ENCODE results near the gene BUB1.
"Not testable (repeated sequence)": the region's sequence is repeated elsewhere in the genome, so short reads cannot be mapped to it uniquely, and the experiment has no call there.

Gene BUB1

GRCh38 chr2:110690083-110690965 lies 12.5 kb upstream of the BUB1 start:
- no peak for DNase-seq (ENCODE audit: low read depth)

DNA sequence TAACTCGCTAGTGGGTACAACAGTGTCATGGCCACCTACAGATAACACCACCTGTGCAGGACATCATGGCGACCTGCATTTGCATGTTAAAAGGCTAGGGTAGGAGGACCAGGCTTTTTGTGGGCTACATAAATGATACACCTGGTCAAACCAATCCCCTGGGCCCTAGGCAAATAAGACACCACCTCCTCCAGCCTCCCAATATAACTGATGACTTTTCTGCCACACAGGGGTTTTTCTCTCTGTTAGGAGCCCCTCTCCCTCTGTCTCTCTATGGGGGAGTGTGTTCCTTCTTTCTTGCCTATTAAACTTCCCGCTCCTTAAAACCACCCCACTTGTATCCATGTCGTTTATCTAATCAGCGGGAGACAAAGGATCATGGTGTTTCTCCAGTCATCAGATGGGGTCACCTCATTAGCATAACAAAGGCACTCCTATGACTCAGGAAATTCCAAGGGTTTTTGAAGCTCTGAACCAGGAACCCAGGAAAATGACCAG lies 10.8 kb upstream of the BUB1 start:
- no peak for DNase-seq (ENCODE audit: low read depth)

DNA sequence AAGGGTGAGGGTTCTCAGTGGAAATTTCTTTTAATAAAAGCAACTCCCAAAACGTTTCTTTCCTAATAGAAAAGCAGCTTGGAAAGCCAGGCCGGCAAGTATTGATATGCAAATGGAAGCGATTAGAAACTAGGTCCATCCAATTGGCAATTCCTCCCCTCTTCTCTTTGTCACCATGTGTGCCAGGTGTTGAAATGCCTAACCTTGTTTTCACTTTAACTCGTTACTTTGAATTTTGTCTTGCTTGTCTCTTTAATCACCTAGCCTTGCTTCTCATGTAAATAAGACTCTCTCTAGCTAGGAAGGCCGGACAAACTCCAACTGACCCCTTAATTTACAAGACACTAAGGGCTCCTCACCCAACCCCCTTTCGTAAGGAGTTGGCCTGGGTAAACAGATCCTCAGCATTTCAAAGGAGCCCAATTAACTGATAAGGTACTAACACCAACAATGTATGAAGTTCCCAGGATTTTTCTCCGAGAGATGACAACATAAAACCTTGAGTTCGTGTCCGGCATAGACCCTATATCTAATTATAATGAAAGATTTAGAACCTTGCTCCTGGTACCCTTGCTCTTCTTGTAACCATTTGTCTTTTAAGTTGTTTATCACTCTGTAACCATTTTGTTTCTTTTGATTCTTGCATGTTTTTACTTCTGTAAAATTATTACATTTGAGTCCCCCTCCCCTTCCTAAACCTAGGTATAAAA lies 10.1 kb upstream of the BUB1 start:
- not testable (repeated sequence) for DNase-seq (ENCODE audit: low read depth)

DNA sequence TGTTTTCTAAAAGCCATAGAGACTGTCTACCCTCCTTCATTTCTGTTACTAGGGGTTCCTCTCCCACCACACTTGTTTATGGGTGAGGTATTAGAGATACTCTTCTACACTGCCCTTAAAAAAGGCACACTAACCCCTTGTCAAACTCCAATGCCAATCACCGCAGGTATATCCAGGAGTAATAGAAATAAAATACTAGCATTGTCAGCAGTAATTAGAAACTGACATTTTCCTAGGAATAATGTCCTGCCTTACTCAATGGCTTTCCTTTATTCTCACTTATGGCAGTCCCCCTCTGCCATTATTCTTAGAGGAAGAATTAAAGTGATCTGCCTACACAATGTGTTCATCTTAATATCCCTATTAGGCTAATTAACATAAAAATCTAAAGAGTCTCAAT lies 5.0 kb upstream of the BUB1 start:
- no peak for DNase-seq (ENCODE audit: low read depth)

DNA sequence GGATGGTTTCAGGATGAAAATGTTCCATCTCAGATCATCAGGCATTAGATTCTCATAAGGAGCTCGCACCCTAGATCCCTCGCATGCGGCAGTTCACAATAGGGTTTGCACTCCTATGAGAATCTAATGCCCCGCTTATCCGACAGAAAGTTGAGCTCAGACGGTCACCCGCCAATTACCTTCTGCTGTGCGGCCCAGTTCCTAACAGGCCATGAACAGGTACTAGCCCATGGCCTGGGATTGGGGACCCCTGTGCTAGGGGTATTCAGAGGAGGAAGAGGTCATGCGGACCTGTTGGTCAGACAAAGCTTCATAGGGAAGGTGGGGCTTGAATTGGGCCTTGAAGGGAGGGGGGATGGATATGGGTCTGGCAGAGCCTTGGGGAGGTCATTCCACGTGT lies 4.4 kb upstream of the BUB1 start:
- no peak for DNase-seq (ENCODE audit: low read depth)

GRCh38 chr2:110680709-110681108 lies 2.8 kb upstream of the BUB1 start:
- DNase-seq (ENCODE audit: low read depth) = no peak

GRCh38 chr2:110679865-110680264 lies 2.0 kb upstream of the BUB1 start:
- DNase-seq (ENCODE audit: low read depth) = no peak

DNA sequence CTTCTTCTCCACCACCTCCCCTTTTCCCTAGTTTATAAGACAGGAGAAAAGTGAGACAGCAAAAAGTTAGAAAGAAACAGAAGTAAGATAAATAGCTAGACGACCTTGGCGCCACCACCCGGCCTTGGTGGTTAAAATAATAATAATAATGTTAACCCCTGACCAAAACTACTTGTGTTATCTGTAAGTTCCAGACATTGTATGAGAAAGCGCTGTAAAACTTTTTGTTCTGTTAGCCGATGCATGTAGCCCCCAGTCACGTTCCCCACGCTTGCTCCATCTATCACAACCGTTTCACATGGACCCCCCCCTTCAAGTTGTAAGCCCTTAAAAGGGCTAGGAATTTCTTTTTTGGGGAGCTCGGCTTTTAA lies 1.5 kb upstream of the BUB1 start:
- DNase-seq (ENCODE audit: low read depth) = no peak

GRCh38 chr2:110678457-110679336 lies 834 bp upstream of the BUB1 start:
- DNase-seq (ENCODE audit: low read depth) = no peak

DNA sequence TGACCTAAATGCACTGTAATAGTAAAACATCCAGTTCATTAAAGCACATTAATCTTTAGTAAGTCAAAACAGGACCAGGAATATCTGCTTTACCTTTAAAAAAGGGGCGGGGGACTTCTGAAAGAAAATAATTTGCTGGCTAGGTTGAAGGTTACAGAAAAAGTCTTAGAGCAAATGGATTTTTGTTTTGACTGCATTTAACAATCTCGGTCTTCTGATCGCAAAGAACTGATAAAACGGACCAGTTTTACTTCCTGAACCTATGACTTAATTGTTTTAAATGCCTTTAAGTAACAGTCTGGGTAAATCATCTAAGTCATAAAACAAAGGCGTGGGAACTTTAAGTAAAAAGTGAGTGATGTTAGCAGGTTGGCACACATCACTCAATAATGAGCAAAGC lies 783 bp downstream of the BUB1 start:
- DNase-seq (ENCODE audit: low read depth) = no peak

DNA sequence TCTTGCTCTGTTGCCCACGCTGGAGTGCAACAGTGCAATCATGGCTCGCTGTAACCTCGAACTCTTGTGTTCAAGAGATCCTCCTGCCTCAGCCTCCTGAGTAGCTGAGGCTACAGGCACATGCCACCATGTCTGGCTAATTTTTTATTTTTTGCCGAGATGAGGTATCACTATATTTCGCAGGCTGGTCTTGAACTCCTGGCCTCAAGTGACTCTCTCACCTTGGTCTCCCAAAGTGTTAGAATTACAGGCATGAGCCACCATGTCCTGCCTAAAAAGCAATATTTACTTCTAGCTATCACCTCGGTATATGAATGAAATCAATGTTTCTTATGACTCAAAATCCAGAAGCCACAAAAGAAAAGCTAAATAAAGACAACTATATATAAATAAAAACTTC lies 2.2 kb downstream of the BUB1 start:
- no peak for DNase-seq (ENCODE audit: low read depth)

DNA sequence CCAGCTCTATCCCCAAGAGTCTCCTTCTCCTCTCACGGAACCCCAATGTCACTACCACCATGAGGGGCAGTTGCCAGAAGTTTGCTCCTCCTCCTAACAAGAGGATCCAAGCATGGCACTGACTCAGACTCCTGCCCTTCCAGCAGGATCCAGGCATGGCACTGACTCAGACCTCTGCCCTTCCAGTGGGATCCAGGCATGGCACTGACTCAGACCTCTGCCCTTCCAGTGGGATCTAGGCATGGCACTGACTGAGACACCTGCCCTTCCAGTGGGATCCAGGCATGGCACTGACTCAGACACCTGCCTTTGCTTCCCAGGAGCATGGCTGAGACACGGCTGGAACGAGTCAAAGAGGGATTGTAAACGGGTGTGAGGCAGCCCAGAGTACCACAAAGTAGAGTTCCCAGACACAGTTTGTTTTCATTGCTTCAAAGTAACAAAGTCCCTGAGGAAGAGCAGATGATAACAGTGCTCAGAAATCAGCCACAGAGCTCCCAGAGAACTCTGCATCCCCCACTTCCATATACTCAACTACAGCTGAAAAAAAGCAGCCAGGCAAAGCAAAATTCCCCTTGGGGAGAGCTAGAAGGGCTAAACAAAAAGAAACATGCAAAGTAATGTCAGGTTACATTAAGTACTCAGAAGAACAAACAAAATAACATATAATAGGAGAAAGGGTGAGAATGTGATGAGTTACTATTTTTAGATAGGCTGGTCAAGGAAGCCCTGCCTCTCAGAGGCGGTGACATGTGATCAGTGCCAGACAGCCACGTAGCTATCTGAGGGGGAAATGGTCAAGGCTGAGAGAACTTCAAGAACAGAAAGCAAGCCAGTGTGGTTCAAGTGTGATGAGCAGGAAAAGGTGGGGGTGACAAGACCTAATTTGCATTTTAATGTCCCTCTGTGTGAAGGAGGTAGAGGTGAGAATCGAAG lies 3.0 kb downstream of the BUB1 start:
- peak; percentile 54 for DNase-seq (ENCODE audit: low read depth)

- no peak for DNase-seq (ENCODE audit: low read depth)
Measured at GRCh38 chr2:110673201-110673600, 4.7 kb downstream of the BUB1 start.

DNA sequence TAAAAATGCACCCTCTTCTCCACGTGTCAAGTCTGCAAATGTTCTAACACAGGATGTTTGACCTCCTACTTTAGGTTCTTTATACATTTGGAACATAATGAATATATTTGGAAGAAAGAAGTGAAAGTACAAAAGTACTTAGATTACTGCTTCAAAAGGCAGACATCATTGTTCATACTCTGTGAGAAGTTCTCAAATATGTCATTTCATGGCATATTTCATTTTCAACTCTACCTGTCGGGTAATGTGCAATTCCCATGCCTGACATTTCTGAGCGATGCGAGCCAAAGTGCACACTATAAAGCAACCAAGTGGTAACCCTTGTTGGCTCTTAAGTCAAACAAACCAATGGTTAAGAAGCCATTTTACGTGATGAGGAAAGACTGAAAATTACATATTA lies 7.0 kb downstream of the BUB1 start:
- DNase-seq (ENCODE audit: low read depth) = no peak

- no peak for DNase-seq (ENCODE audit: low read depth)
Measured at GRCh38 chr2:110669079-110669478, 8.8 kb downstream of the BUB1 start.

DNA sequence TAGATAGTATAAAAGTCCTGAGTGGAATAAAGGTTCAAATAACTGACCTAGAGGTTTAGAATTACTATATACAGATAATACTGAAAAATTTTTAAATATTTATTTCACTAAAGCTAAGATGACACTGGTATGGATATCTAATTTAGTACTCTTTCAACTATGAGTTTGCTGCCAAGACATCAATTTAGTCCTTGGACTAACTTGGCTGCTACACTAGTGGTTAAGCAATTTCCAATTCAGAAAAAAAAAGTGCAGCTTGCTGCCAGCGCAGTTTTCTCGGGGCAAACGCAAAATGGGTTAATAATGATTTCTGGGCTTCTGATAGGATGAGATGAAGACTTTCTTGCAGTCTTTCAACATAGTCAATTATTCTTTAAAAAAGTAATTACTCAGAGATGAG lies 10.8 kb downstream of the BUB1 start:
- DNase-seq (ENCODE audit: low read depth) = peak; percentile 65

DNA sequence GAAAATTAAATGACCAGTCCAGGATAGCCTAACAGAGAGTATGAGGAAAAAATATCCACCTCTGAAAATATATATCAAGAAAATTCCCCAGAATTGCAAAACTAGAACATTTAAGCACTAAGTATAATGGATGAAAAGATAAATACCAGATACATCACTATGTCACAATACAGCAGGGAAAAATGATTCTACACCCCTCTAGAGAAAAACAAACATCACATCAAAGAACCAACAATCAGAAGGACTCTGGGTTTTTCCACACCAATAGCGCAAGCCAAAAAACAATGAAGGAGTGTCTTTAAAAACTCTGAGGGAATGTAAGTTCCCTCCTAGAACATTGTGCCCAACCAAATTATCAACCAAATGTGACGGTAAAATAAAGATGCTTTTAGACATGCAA lies 13.7 kb downstream of the BUB1 start:
- DNase-seq (ENCODE audit: low read depth) = no peak

GRCh38 chr2:110662560-110662959 lies 15.3 kb downstream of the BUB1 start:
- peak; percentile 13 for DNase-seq (ENCODE audit: low read depth)

DNA sequence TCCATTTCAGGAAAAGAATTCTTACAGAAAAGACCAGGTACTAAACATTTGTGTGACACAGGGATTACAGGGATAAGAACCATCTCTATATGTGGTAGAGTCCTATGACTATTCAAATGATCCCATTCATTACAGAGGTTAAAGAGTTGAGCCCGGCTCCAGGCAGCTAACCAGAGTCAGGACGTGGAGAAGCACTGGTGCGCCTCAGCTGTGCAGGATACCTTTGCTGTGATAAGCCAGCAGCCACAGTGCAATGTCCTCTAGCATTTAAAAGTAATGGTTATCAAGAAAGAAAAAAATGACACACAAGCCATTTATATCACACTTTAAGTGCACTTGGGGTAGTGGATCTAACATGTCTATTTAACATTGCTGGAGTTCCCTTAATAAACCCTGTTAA lies 17.3 kb downstream of the BUB1 start:
- no peak for DNase-seq (ENCODE audit: low read depth)

DNA sequence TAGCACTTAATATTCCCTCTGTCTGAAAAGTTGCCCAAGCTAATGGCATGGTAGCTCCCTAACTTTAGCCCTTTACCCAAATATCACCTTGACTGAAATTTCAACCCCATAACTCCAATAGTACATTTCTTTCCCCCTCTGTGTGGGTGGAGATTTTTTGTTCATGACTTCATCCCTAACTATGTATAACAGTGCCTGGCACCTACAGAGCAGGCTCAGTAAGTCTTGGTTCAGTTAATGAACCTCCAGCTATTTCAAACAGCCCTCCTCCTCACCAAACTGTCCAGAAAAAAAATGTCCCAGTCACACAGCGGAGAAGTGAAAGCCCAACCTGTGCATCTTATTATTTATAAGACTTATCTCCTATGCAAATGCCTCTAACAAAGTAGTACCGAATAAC lies 18.6 kb downstream of the BUB1 start:
- DNase-seq (ENCODE audit: low read depth) = no peak

- no peak for DNase-seq (ENCODE audit: low read depth)
Measured at GRCh38 chr2:110657724-110658305, 20.0 kb downstream of the BUB1 start.

Measured in fibroblast of gingiva (primary cell).